Measurements from ENCODE around the gene TRIP13. TPM values are rescaled to one million over a fixed set of nuclear protein-coding genes. Genes with fewer than 3 reads are reported as not detected.
"Not testable (repeated sequence)": the region's sequence is repeated elsewhere in the genome, so short reads cannot be mapped to it uniquely, and the experiment has no call there.

TRIP13 gene
- total RNA-seq, 1 donor from 2014 or later: 24.1 TPM

DNA sequence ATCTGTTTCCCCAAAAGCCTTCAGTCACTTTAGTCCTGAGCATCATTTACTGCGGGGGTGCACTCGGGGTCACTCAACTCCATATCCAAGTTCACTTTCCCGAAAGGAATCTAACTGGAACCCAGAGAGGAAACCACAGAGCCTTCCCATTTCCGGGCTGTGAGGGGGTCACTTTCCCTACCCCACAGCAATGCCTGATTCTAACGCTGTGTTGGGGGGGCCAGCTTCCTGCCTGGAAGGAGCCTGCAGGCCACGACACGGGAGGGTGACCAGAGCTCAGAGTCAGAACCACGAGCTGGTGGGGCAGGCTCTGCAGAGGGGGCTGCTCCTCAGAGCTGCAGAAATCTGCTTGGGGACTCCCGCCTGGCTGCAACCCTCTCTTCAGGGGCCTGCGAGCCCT, 20.4 kb upstream of the TRIP13 start:
- intact Hi-C loops (cut with micrococcal nuclease): no loop called here

DNA sequence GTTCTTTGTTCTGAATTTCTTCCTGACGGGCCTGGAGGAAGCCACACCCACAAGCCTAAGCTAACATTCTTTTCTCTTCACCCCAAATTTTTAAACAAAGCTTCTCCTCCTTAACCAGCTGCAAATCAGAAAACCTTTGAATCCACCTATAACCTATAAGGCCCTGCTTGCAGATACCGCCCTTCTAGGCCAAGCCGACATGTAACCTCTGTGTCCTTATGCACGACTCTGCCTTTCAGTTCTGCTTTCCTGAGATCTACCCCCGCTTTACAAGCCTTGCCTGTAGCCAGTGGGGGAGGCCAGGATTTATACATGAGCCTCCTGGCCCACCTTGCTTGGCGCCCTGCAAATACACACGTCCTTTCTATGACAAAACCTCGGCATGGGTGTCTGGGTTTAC, 19.4 kb upstream of the TRIP13 start:
- intact Hi-C loops (cut with micrococcal nuclease): no loop called here

DNA sequence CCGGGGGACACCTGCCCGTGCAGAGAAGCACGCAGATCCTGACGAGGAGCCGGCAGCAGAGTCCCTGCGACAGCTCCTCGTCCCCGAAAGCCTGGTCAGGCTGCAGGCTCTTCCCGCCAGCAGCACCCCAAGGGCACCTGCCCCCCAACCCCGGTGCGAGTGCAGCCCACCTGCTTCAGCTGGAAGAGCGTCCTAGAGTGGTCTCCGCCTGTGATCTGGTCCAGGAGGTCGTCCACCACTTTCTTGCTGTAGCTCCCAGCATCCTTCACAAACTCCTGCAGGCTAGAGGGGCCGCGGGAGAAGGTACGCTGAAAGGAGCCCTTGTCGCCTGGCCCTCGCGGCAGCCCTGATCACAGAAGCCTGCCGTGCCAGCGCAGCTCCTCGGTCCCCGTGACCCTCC, 16.8 kb upstream of the TRIP13 start:
- intact Hi-C loops (cut with micrococcal nuclease): no loop called here

DNA sequence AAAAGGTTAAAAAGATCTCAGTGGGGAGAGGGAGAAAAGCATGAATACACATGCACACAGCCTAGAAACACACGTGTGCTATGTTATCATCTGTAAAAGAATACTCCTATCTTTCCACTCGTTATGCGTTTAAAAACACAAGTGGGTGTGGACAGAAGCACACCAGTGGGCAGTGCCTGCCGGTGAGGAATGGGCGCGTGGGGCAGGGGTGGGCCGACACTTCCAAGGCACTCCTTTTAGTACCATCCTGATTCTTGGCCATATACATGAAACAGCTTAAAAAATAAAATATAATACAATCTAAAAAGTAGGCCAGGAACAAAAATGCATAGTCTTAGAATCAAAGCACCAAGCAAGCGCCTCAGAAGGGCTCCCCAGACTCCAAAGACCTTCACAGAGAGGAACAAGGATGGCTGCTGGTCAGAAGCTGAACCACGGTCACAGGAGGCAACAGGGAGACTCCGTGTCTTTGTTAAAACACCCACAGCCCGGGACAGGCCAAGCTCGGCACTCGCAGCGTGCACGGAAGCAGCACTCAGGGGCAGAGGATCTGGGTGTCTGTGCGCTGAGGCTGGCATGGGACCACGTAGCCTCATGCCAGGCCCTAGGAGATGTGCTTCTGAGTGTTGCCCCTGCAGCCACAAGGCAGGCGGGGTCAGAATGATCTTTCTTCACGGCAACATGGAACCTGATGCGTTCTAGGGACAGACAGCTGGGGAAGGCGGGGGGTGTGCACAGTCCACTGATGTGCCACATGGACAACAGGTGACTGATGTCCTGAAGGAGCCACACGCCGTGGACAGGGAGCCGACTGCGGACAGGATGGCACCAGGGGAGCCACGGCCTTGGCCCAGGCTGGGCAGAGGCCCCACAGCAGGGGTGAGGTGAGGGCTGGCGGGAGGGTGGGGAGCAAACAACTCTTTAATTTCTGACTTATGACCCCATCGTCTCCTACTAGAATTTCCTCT, 16.0 kb upstream of the TRIP13 start:
- intact Hi-C loops (cut with micrococcal nuclease): no loop called here

DNA sequence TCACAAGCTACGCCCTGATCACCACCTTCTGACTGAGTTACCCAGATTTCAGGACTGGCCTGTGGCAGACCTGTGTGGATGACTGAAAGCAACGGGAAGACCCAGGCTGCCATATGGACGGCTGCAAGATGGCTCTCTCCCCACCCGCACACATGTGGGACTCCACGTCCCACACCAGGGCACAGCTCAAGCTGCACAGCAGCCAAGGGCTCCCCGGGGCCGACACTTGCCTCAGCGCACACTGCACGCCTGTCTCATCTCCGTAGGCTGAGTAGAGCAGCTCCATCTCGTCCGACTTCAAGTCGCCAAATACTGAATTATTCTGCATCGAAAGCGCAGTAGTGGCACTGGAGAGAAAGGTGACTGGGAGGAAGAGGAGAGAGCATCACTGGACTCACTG, 14.6 kb upstream of the TRIP13 start:
- intact Hi-C loops (cut with micrococcal nuclease): no loop called here

DNA sequence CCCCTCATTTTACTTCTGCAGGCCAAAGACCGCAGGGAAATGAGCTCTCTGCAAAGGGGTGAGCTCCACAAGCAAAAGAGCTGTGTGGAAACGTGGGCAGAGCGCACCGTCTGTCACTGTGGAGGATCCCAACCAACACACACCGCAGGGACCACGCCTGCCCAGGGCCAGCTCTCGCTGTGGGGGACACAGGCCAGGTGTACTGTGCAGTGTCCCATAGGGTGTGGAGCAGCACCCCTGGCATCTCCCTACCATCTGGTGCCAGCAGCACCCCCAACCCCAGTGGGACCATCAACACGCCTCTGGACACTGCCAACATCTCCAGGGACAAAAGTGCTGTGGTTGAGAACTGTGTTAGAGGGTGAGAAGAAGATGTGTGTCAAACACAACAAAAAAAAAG, 14.0 kb upstream of the TRIP13 start:
- intact Hi-C loops (cut with micrococcal nuclease): not testable (repeated sequence)

DNA sequence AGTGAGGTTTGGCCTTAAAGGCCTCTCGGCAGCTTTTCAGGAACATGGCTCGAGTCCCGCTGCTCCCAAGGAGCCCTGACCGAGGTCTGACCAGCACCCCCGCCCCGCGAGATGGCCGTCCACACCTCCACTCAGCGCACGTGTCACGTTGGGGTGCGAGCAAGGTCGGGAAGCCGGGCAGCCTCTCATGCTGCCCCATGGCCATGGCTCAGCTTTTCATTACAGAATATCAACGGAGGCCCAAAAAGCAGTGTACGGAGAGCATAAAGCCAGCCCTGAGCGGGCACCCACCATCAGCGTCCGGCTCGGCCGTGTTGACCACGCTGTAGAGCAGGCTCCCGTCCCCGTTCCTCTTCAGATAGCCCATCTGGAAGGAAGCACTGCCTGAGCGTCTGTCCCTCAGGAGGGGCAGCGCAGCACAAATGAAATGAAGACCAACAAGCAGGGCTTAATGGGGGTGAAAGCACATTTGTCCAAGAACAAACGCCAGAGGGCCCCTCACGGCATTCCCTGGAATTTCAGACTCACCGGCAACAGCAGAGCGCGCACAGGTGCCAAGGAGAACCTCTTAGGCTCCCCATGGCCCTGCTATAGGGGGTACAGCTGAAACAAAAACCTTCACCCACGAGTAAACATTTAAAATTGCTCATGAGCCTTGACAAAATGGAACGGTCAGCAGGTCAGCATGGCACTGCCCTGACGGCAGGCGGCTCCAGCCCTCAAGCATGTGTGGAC, 11.7 kb upstream of the TRIP13 start:
- intact Hi-C loops (cut with micrococcal nuclease): no loop called here

DNA sequence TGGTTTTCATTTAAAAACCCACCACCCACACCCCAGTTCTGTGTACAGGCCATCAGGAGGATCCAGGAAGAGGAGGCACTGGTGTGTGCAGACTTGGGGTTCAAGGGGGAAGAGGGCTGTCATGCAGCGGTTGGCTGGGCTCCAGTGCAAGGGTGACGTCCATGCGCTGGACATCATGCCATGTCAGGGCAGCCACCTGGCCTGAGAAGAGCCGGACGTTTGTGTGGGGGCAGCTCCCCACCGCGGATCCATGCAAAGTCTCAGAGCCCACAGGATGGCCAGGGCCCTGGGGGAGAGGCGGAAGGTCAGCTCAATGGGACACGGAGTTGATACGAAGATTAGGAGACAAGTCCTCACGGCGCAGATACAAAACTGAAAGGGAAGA, 11.1 kb upstream of the TRIP13 start:
- intact Hi-C loops (cut with micrococcal nuclease): no loop called here

DNA sequence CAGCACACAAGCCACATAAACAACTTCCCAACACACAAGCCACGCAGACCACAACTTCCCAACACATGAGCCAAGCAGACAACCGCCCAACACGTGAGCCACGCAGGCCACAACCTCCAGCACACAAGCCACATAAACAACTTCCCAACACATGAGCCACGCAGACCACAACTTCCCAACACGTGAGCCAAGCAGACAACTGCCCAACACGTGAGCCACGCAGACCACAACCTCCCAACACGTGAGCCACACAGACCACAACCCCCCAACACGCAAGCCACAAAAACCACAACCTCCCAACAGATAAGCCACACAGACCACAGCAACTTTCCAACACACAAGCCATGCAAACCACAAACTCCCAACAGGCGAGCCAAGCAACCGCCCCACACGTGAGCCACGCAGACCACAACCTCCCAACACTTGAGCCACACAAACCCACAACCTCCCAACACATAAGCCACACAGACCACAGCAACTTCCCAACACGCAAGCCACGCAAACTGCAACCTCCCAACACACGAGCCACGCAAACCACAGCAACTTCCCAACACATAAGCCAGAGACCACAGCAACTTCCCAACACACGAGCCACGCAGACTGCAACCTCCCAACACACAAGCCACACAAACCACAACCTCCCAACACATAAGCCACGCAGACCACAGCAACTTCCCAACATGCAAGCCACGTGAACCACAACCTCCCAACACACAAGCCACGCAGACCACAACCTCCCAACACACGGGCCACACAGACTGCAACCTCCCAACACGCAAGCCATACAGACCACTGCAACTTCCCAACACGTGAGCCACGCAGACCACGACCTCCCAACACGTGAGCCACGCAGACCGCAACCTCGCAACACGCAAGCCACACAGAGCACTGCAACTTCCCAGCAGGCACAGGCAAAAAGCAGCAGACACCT, 10.2 kb upstream of the TRIP13 start:
- intact Hi-C loops (cut with micrococcal nuclease): no loop called here

DNA sequence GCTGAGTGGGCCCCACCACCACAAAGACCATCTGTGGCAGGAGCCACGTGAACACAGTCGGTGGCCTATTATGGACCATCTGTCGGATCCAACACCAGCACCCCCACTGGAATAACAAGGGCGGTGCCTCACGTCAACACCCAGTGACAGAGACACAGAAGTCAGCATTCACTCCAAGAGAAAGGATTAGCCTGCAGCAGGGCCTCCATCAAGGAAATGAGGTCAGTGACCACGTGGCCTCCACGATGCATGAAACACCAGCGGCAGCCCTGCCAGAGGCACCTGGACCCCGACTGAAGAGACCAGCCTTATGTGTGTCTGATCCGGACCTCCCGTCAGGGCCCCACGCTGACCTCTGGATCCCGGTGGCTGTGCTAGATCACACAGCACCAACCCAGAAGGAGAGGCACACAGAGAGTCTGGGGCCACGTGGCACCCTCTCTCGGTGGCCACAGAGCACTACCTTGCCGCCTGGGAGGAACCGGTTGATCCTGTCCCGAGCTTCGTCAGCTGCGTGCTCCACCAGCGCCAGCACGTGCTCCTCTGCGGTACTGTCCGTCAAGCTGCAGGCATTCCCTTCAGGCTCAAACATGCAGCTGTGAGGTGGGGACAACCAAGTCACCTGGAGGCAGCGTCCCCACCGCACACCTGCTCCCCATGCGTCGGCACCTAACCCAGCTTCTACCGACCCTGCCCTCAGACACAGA, 9.1 kb upstream of the TRIP13 start:
- intact Hi-C loops (cut with micrococcal nuclease): no loop called here

DNA sequence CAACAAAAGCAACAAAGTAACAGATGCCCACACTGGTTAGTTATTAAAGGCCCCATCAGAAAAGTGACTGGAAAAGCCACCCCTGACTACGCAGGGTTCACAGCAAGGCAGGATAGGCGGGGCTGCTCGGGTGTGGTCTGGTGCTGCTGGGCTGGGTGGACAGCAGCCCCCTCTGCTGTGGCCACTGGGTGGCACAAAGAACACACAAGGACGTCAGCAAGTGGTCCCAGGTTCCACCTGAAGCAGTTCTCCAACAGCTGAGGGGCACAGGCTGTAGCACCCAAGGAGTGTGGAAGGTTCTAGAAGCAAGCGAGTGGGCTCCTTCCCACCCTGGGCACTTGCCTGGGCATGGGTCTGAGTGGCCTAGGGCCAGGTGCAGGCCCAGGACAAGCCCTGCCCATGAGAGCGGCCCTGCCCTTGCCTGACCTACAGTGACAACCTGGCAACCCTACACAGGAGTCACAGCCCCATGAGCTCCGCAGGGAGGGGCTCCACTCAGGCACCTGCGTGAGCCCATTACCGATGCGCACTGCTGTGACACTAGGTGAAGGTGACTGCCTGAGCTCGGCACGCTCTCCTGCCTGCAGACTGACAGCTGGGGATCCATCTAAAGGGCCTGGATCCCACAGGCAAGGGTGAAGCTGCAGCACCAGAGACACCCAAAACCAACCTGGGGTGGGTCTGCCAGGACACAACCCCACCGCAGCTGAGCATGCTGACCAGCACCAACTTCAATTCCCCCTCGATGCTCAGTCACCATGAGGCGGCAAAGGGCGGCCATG, 8.1 kb upstream of the TRIP13 start:
- intact Hi-C loops (cut with micrococcal nuclease): no loop called here

DNA sequence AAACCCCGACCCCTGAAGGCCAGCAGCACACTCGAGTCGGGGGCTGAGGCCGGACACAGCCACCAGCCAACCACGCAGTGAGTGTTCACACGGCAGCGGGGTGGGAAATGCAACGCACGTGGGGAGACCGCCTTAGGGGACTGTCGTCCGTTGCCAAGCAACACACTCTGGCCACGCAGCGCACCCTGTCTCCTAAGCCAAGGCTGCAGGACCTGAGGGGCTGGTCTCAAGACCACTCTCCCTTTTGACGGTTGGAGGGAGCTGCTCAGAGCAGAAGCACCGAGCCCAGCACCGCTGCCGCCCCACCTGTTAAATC, 7.6 kb upstream of the TRIP13 start:
- intact Hi-C loops (cut with micrococcal nuclease): no loop called here

DNA sequence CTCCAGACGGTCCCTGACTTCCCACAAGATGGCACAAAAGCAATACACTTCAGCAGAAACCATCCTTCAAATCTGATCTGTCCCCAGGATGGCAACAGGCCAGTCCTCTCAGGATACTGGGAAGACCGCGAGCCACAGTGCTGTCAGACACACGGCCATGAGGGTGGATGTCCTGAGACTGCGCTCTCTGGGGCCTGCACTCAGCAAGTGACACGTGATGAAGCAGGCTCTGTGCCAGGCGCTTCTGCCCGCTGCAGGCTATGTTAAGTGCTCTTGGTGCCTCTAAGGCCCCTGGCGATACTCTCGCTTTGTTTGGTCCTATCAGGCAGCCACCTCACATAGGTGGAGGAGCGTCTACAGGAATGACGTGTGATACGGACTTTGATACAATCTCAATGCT, 7.2 kb upstream of the TRIP13 start:
- intact Hi-C loops (cut with micrococcal nuclease): no loop called here

DNA sequence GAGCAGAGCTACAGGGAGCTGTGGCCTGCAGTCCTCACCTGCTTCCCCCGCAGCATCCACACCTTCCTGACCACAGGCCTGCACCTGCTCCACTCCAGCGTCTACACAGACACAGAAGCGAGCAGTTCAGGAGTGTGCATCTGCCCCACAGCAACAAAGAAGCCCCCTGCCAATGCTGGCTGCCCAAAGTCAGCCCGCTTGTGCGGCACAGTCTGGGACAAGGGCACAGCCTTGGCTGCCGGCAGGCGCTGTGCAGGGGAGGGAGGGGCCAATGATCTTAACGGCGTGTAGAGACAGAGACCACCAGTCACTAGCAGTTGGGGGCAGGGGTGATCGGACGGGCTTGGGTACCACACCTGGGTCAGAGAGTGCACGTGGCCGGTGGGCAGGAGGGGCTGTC, 6.6 kb upstream of the TRIP13 start:
- intact Hi-C loops (cut with micrococcal nuclease): no loop called here

DNA sequence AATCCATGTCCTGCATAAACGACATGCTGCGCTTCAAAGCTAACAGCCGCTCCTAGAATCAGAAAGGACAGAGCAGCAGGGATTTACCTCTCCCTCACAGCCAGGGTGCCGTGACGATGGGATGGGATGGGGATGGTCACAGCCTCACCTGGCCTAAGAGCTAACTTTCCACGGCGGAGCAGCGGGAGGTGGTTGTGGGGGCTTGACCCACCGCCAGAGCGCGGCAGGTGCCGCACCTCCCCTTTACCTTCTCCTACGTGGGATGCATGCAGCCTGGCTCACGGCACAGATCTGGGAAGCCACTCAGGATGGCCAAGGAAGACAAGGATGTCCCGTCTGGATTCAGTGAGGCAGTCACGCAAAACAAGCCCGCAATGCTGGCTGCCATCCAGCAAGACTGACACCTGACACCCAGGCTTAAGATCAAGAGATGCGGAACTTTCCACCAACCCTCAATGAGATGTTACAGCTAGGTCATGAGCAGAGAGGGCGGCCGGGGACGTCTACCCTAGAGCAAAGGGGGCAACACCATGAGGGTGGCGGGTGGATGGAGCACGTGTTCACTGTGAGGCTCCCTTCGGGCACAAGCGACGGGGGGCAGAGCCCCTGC, 5.9 kb upstream of the TRIP13 start:
- intact Hi-C loops (cut with micrococcal nuclease): no loop called here

DNA sequence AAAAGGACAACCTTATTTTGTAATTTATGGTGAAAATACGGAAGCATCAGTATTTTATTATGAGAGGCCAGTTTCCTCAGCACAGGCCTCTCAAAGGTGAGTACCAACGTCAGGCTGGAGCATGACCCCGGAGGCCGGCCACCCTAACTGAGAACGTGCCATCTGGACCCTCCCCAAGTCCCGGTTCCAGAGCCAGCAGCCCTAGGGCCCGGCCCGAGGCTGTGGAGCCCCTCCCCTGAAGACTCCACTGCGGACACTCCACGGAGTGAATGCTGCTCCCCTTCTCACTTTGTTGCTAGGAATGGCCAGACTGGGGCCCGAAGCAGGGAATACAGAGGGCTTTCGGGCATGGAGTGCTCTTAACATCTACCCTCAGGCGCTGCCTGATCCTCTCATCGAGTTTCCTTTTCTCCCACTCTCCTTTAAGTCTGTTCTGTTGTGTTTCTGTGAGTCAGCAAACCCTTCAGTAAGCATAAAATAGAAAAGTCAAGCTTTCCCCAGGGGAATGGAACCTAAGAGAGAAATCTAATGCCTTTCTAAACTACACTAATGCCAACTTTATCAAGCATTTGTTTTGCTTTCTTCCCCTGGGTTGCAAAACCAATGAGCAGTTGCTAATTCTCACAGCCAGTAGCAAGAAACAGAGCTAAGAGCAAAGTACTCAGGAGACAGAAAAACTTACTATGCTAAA, 4.6 kb upstream of the TRIP13 start:
- intact Hi-C loops (cut with micrococcal nuclease): no loop called here

DNA sequence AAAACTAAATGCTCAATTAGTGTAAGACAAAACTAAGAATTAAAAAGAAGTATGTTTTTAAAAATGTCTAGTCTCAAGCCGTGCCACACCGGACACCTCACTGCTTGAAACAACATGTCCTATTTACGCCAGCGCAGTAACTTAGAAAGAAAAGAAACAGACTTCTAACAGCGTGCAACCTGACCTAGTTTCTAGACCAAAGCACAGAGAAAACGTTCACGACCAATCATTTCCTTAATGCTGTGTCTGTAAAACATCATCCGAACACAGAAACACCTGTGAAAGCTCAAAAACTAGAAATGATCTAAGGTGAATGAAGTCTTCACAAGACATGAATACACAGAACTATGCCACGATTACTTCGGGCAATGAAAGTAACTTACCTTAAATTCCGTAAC, 4.0 kb upstream of the TRIP13 start:
- intact Hi-C loops (cut with micrococcal nuclease): no loop called here

DNA sequence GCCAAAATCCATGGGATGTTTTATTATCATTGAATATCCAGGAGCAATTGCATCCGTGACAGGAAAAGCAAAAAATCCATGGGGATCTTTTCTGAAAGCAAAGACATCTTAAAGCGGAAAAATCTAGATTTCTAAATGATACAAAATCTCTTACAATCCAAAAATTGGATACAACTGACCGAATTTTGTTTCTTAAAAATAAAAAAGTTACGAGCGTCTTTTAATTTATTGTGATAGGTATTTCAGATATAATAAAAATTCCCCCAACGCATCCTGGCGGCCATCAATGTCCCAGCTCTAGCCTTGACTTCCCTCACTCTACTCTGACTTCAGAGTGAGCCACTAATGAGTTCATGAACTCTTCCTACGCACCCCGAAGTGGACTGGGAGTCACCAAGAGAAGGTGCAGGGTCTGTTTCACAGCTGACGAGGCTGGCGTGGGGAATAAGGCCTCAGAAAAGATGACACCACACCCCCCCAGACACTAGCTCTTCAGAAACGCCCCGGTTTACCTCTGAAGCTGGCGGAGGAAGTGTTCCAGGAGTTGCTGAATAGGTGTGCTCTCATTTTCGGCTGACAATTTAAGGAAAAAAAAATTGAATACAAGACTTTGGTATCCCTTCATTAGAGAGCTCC, 3.5 kb upstream of the TRIP13 start:
- intact Hi-C loops (cut with micrococcal nuclease): no loop called here
